Loucy (cell line): ENCODE measurements around the gene EIF1.

Experiments used
- H2AFZ ChIP-seq: fragments of 200-600 bp; sonication (generic); 2 replicates; pipeline ENCODE4 v1.6.0; 2016; ENCODE audit warnings: antibody characterized with exemption, mild to moderate bottlenecking, low read length, moderate library complexity
- H3F3A ChIP-seq: fragments of 200-600 bp; 2 replicates; pipeline ENCODE4 v1.6.0; 2016; ENCODE audit warnings: antibody characterized with exemption, low read depth, mild to moderate bottlenecking
- H3K27me3 ChIP-seq: fragments of 200-600 bp; sonication (generic); 2 replicates; pipeline ENCODE4 v1.6.1; 2014; ENCODE audit warnings: low read length, mild to moderate bottlenecking; ENCODE audit not compliant: insufficient read depth, poor library complexity, severe bottlenecking
- H3K36me3 ChIP-seq: fragments of 200-600 bp; sonication (generic); 2 replicates; pipeline ENCODE4 v1.6.1; 2016; ENCODE audit warnings: low read length; ENCODE audit not compliant: insufficient read depth
- H3K4me1 ChIP-seq: fragments of 200-600 bp; sonication (generic); 2 replicates; pipeline ENCODE4 v1.5.1; 2014; ENCODE audit warnings: low read length, mild to moderate bottlenecking; ENCODE audit not compliant: insufficient read depth, poor library complexity, severe bottlenecking
- H3K4me2 ChIP-seq: fragments of 200-600 bp; sonication (generic); 2 replicates; pipeline ENCODE4 v1.6.0; 2014; ENCODE audit warnings: antibody characterized with exemption, low read length, low read depth, mild to moderate bottlenecking; ENCODE audit not compliant: poor library complexity, severe bottlenecking
- H3K4me3 ChIP-seq: fragments of 200-600 bp; sonication (generic); 2 replicates; pipeline ENCODE4 v1.5.1; 2014; ENCODE audit warnings: low read length, mild to moderate bottlenecking, mixed read lengths; ENCODE audit not compliant: poor library complexity, severe bottlenecking
- H3K79me2 ChIP-seq: fragments of 200-600 bp; sonication (generic); 2 replicates; pipeline ENCODE4 v1.6.1; 2014; ENCODE audit warnings: low read length; ENCODE audit not compliant: insufficient read depth
- H3K9ac ChIP-seq: fragments of 200-600 bp; sonication (generic); 2 replicates; pipeline ENCODE4 v1.6.0; 2014; ENCODE audit warnings: mild to moderate bottlenecking, low read depth, low read length, moderate library complexity; ENCODE audit not compliant: poor library complexity, severe bottlenecking
- H3K9me2 ChIP-seq: fragments of 200-600 bp; sonication (generic); replicated peaks from 2 replicates; pipeline ENCODE4 v1.6.1; 2016; ENCODE audit warnings: low read depth, low read length, mixed read lengths
- H3K9me3 ChIP-seq: fragments of 200-600 bp; sonication (generic); 2 replicates; pipeline ENCODE4 v1.6.1; 2014; ENCODE audit warnings: mild to moderate bottlenecking, antibody characterized with exemption, low read length, low read depth; ENCODE audit not compliant: insufficient read depth
- H4K20me1 ChIP-seq: fragments of 200-600 bp; sonication (generic); 2 replicates; pipeline ENCODE4 v1.6.0; 2014; ENCODE audit warnings: antibody characterized with exemption, low read length, mild to moderate bottlenecking; ENCODE audit not compliant: insufficient read depth, poor library complexity, severe bottlenecking
- CTCF ChIP-seq: fragments of 200-600 bp; sonication (generic); conservative IDR thresholded peaks from 2 replicates; pipeline ENCODE4 v1.5.1; 2014; ENCODE audit warnings: mild to moderate bottlenecking, antibody characterized with exemption, low read length
- EZH2phosphoT487 ChIP-seq: fragments of 200-600 bp; IDR thresholded peaks from 2 replicates; pipeline ENCODE4 v1.6.1; 2018; ENCODE audit warnings: antibody characterized with exemption, mild to moderate bottlenecking, moderate library complexity, borderline replicate concordance

EIF1 gene

GRCh38 chr17:41676058-41676419 is 12.6 kb upstream of the EIF1 start:
- no peaks in the 10 kb centered on the region for H3K36me3 ChIP-seq
- no peaks in the 10 kb centered on the region for H3K79me2 ChIP-seq
- H3K9me2 ChIP-seq: no peaks in the 10 kb centered on the region
- no peak overlapping the region for H3K4me3 ChIP-seq
- H3K4me2 ChIP-seq: no peak overlapping the region
- 0 out of 2 replicates have a peak, but pooled peaks cover 4% of the 10 kb centered on the region for H3F3A ChIP-seq
- no peaks in the 10 kb centered on the region for H3K27me3 ChIP-seq
- peaks cover 24% of the 10 kb centered on the region for H3K4me1 ChIP-seq
- TF ChIP-seq EZH2phosphoT487 (no peak), CTCF (no peak)
- H2AFZ ChIP-seq: no peak overlapping the region
- H4K20me1 ChIP-seq: no peaks in the 10 kb centered on the region
- no peak overlapping the region for H3K9ac ChIP-seq
- no peaks in the 10 kb centered on the region for H3K9me3 ChIP-seq

- Histone ChIP-seq H3K27me3 (no peaks in the 10 kb centered on the region), H3K9me2 (no peaks in the 10 kb centered on the region), H2AFZ (peak overlapping the region; percentile 63), H4K20me1 (no peaks in the 10 kb centered on the region), H3K9ac (peak overlapping the region; percentile 41), H3K36me3 (no peaks in the 10 kb centered on the region), H3K79me2 (no peaks in the 10 kb centered on the region), H3K4me2 (peak overlapping the region; percentile 70), H3K4me1 (peaks cover 24% of the 10 kb centered on the region), H3F3A (0 out of 2 replicates have a peak, but pooled peaks cover 4% of the 10 kb centered on the region), H3K9me3 (no peaks in the 10 kb centered on the region), H3K4me3 (peak overlapping the region; percentile 69)
- no peak for TF ChIP-seq CTCF
Observed at GRCh38 chr17:41678411-41678906, 10.2 kb upstream of the EIF1 start.

- H3K36me3 ChIP-seq: no peaks in the 10 kb centered on the region
- H4K20me1 ChIP-seq: no peaks in the 10 kb centered on the region
- peak overlapping the region; percentile 52 for H3K9ac ChIP-seq
- peak; percentile 54 for TF ChIP-seq CTCF
- no peak for TF ChIP-seq EZH2phosphoT487
- H3K9me2 ChIP-seq: no peaks in the 10 kb centered on the region
- H3K4me1 ChIP-seq: peaks cover 24% of the 10 kb centered on the region
- 0 out of 2 replicates have a peak, but pooled peaks cover 4% of the 10 kb centered on the region for H3F3A ChIP-seq
- H3K4me3 ChIP-seq: peak overlapping the region; percentile 69
- H2AFZ ChIP-seq: peak overlapping the region; percentile 63
- no peaks in the 10 kb centered on the region for H3K27me3 ChIP-seq
- H3K79me2 ChIP-seq: no peaks in the 10 kb centered on the region
- H3K9me3 ChIP-seq: no peaks in the 10 kb centered on the region
- H3K4me2 ChIP-seq: peak overlapping the region; percentile 70
Observed at GRCh38 chr17:41678907-41679739, 9.6 kb upstream of the EIF1 start.
